ENCODE measurements around the gene LYPD3.

LYPD3 gene

GRCh38 chr19:43457809-43458208, 7.6 kb downstream of the LYPD3 start:
- no peak for DNase-seq (ENCODE audit: low read depth)
- H3K4me3 ChIP-seq (ENCODE audit: low read depth, low read length): no peak overlapping the region
- TF ChIP-seq POLR2A (IDR thresholded peaks at IDR 0.05; ENCODE audit: extremely low read depth, insufficient read length) (no peak), MAX (IDR thresholded peaks at IDR 0.05; ENCODE audit: low read depth, low read length) (no peak), CTCF (IDR thresholded peaks at IDR 0.05; ENCODE audit: low read depth, low read length) (no peak), MYC (IDR thresholded peaks at IDR 0.05; ENCODE audit: low read depth, low read length) (no peak)

GRCh38 chr19:43455321-43456113, 9.9 kb downstream of the LYPD3 start:
- TF ChIP-seq CTCF (IDR thresholded peaks at IDR 0.05; ENCODE audit: low read depth, low read length) (no peak), MYC (IDR thresholded peaks at IDR 0.05; ENCODE audit: low read depth, low read length) (no peak), POLR2A (IDR thresholded peaks at IDR 0.05; ENCODE audit: extremely low read depth, insufficient read length) (no peak), MAX (IDR thresholded peaks at IDR 0.05; ENCODE audit: low read depth, low read length) (no peak)
- H3K4me3 ChIP-seq (ENCODE audit: low read depth, low read length): no peak overlapping the region
- DNase-seq (ENCODE audit: low read depth): no peak

GRCh38 chr19:43454031-43454430, 11.4 kb downstream of the LYPD3 start:
- H3K4me3 ChIP-seq (ENCODE audit: low read depth, low read length): no peak overlapping the region
- no peak for TF ChIP-seq MYC (IDR thresholded peaks at IDR 0.05; ENCODE audit: low read depth, low read length)
- TF ChIP-seq MAX (IDR thresholded peaks at IDR 0.05; ENCODE audit: low read depth, low read length): no peak
- no peak for TF ChIP-seq CTCF (IDR thresholded peaks at IDR 0.05; ENCODE audit: low read depth, low read length)
- no peak for TF ChIP-seq POLR2A (IDR thresholded peaks at IDR 0.05; ENCODE audit: extremely low read depth, insufficient read length)
- no peak for DNase-seq (ENCODE audit: low read depth)

- no peak for DNase-seq (ENCODE audit: low read depth)
- no peak overlapping the region for H3K4me3 ChIP-seq (ENCODE audit: low read depth, low read length)
- TF ChIP-seq POLR2A (IDR thresholded peaks at IDR 0.05; ENCODE audit: extremely low read depth, insufficient read length) (no peak), MYC (IDR thresholded peaks at IDR 0.05; ENCODE audit: low read depth, low read length) (no peak), CTCF (IDR thresholded peaks at IDR 0.05; ENCODE audit: low read depth, low read length) (no peak)
Observed at GRCh38 chr19:43452582-43452981, 12.8 kb downstream of the LYPD3 start.

- no peak overlapping the region for H3K4me3 ChIP-seq (ENCODE audit: low read depth, low read length)
- no peak for TF ChIP-seq MAX (IDR thresholded peaks at IDR 0.05; ENCODE audit: low read depth, low read length)
- no peak for TF ChIP-seq MYC (IDR thresholded peaks at IDR 0.05; ENCODE audit: low read depth, low read length)
- no peak for TF ChIP-seq CTCF (IDR thresholded peaks at IDR 0.05; ENCODE audit: low read depth, low read length)
- TF ChIP-seq POLR2A (IDR thresholded peaks at IDR 0.05; ENCODE audit: extremely low read depth, insufficient read length): no peak
- DNase-seq (ENCODE audit: low read depth): no peak
Observed at GRCh38 chr19:43450545-43450997, 14.8 kb downstream of the LYPD3 start.
